ENCODE data around the gene LETM1. TPM values are rescaled to one million over a fixed set of nuclear protein-coding genes. Genes with fewer than 3 reads are reported as not detected.

Gene LETM1
- total and polyA plus RNA-seq, 2 donors (not counting 1 experiment from before 2014, with no cell fraction given), result 28.5 to 45.1 TPM

GRCh38 chr4:1780435-1780834 is 75.5 kb downstream of the LETM1 start:
- ChIA-PET POLR2A (no interaction called here), CTCF (no interaction called here)
- no peaks in the 10 kb centered on the region for H3K36me3 ChIP-seq (replicated peaks in 1 of 2; ENCODE audit: control extremely low read depth in 1 of 2, control insufficient read depth in 1 of 2, extremely low read depth in 1 of 2, insufficient read depth in 2 of 2, low read length in 1 of 2)
- no peaks in the 10 kb centered on the region for H3K27me3 Mint-ChIP-seq
- ATAC-seq (ENCODE audit: low read depth) (no peak), DNase-seq (no peak)
- intact Hi-C loops (cut with micrococcal nuclease), result no loop called here
- no peaks in the 10 kb centered on the region for H3K79me2 ChIP-seq (ENCODE audit: control insufficient read depth, insufficient read depth, low read length)
- peaks cover 0 to 4% (median 0%) of the 10 kb centered on the region in 3 donors for H3K9me3 ChIP-seq (ENCODE audit: control extremely low read depth in 1 of 3, control insufficient read depth in 2 of 3, insufficient read depth in 1 of 3, low read length in 2 of 3)
- H3K4me3 Mint-ChIP-seq, result no peak overlapping the region
- H3K4me1 ChIP-seq (ENCODE audit: control insufficient read depth in 2 of 2, insufficient read depth in 2 of 2, low read length in 2 of 2), result peaks cover 0 to 10% of the 10 kb centered on the region in 2 donors
- no peaks in the 10 kb centered on the region for H4K20me1 ChIP-seq (ENCODE audit: control insufficient read depth, insufficient read depth, low read length, poor library complexity, severe bottlenecking)
- H3K9ac ChIP-seq (ENCODE audit: low read length), result no peak overlapping the region
- no peaks in the 10 kb centered on the region for H3K9me3 Mint-ChIP-seq (ENCODE audit: insufficient read depth)
- H2AFZ ChIP-seq (ENCODE audit: insufficient read depth, low read depth, low read length, poor library complexity, severe bottlenecking), result no peak overlapping the region
- TF ChIP-seq CTCF (IDR thresholded peaks at IDR 0.05) (no peak), EZH2 (IDR thresholded peaks at IDR 0.05; ENCODE audit: borderline replicate concordance, insufficient read depth, low read depth, low read length, poor library complexity, severe bottlenecking) (no peak)
- no peak overlapping the region for H3K4me3 ChIP-seq (ENCODE audit: control extremely low read depth in 1 of 5, extremely low read depth in 1 of 5, insufficient read depth in 1 of 5, low read depth in 2 of 5, low read length in 4 of 5)
- H3K4me1 Mint-ChIP-seq, result peaks cover 2% of the 10 kb centered on the region
- no peak overlapping the region for H3K27ac ChIP-seq (ENCODE audit: low read length in 2 of 2)
- no peaks in the 10 kb centered on the region for H3K27me3 ChIP-seq (replicated peaks in 1 of 4; ENCODE audit: control extremely low read depth in 1 of 4, control insufficient read depth in 3 of 4, insufficient read depth in 4 of 4, low read length in 3 of 4)
- 85% methylated on average over 14 of the region's 14 CpGs for WGBS (ENCODE audit: insufficient coverage)
- no peak overlapping the region for H3K4me2 ChIP-seq (replicated peaks; ENCODE audit: low read depth, low read length, poor library complexity, severe bottlenecking)
- no peak overlapping the region for H3K27ac Mint-ChIP-seq

DNA sequence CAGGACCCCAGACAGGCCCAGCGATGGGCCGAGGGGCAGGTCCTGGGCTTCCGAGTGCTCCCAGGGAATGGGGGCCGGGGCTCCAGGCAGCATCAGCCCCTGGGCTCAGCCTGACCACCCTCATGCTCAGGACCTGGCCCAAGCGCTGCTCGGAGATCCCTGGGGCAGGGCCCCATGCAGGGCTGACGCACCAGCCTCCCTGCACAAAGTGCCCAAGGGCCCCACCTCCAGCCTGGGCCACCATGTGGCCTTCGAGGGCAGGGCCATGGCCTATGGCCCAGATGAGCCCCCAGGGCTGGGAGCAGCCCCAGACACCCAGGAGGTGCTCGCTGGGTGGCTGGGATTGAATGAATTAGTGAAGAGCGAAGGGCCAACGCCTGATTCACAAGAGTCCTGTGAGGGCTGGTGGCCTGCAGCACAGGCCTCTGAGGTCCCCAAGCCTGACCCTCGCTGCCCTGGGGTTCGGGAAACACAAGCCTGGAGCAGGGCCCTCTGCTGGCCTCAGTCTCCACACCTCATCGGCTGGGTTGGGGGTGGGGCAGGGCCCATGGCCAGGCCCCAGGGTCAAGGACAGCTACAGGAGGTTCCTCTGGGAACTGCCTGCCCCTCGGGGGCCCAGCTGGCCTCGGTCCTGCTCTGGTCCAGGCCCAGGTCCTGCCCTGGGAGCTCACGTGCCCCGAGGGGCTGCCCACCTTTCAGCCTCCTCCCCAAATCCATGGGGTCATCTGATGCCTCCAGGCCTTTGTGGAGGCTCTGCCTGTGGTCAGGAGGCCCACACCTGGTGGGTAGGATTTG is 76.2 kb downstream of the LETM1 start:
- H3K27ac ChIP-seq (ENCODE audit: low read length in 2 of 2), result no peak overlapping the region
- no peak overlapping the region for H2AFZ ChIP-seq (ENCODE audit: insufficient read depth, low read depth, low read length, poor library complexity, severe bottlenecking)
- ATAC-seq (ENCODE audit: low read depth) (no peak), DNase-seq (no peak)
- H3K27me3 Mint-ChIP-seq, result no peaks in the 10 kb centered on the region
- TF ChIP-seq EZH2 (IDR thresholded peaks at IDR 0.05; ENCODE audit: borderline replicate concordance, insufficient read depth, low read depth, low read length, poor library complexity, severe bottlenecking), result no peak
- TF ChIP-seq CTCF (IDR thresholded peaks at IDR 0.05), result no peak
- no peaks in the 10 kb centered on the region for H3K36me3 ChIP-seq (replicated peaks in 1 of 2; ENCODE audit: control extremely low read depth in 1 of 2, control insufficient read depth in 1 of 2, extremely low read depth in 1 of 2, insufficient read depth in 2 of 2, low read length in 1 of 2)
- WGBS (ENCODE audit: insufficient coverage), result 91% methylated on average over 16 of the region's 18 CpGs
- no peak overlapping the region for H3K4me3 Mint-ChIP-seq
- intact Hi-C loops (cut with micrococcal nuclease), result no loop called here
- no peak overlapping the region for H3K9ac ChIP-seq (ENCODE audit: low read length)
- ChIA-PET CTCF (no interaction called here), POLR2A (no interaction called here)
- peaks cover 0 to 11% of the 10 kb centered on the region in 2 donors for H3K4me1 ChIP-seq (ENCODE audit: control insufficient read depth in 2 of 2, insufficient read depth in 2 of 2, low read length in 2 of 2)
- no peaks in the 10 kb centered on the region for H3K79me2 ChIP-seq (ENCODE audit: control insufficient read depth, insufficient read depth, low read length)
- peaks cover 2% of the 10 kb centered on the region for H3K4me1 Mint-ChIP-seq
- no peaks in the 10 kb centered on the region for H3K9me3 Mint-ChIP-seq (ENCODE audit: insufficient read depth)
- H3K9me3 ChIP-seq (ENCODE audit: control extremely low read depth in 1 of 3, control insufficient read depth in 2 of 3, insufficient read depth in 1 of 3, low read length in 2 of 3), result peaks cover 0 to 4% (median 0%) of the 10 kb centered on the region in 3 donors
- H3K27me3 ChIP-seq (replicated peaks in 1 of 4; ENCODE audit: control extremely low read depth in 1 of 4, control insufficient read depth in 3 of 4, insufficient read depth in 4 of 4, low read length in 3 of 4), result no peaks in the 10 kb centered on the region
- no peak overlapping the region for H3K4me2 ChIP-seq (replicated peaks; ENCODE audit: low read depth, low read length, poor library complexity, severe bottlenecking)
- H3K4me3 ChIP-seq (ENCODE audit: control extremely low read depth in 1 of 5, extremely low read depth in 1 of 5, insufficient read depth in 1 of 5, low read depth in 2 of 5, low read length in 4 of 5), result no peak overlapping the region
- H4K20me1 ChIP-seq (ENCODE audit: control insufficient read depth, insufficient read depth, low read length, poor library complexity, severe bottlenecking), result no peaks in the 10 kb centered on the region
- no peak overlapping the region for H3K27ac Mint-ChIP-seq
